ENCODE data around the gene IER5L.
A peak's percentile ranks its signal among the peaks of the same experiment; 100 is the strongest.
"Not testable (repeated sequence)": the region's sequence is repeated elsewhere in the genome, so short reads cannot be mapped to it uniquely, and the experiment has no call there.

Gene IER5L

DNA sequence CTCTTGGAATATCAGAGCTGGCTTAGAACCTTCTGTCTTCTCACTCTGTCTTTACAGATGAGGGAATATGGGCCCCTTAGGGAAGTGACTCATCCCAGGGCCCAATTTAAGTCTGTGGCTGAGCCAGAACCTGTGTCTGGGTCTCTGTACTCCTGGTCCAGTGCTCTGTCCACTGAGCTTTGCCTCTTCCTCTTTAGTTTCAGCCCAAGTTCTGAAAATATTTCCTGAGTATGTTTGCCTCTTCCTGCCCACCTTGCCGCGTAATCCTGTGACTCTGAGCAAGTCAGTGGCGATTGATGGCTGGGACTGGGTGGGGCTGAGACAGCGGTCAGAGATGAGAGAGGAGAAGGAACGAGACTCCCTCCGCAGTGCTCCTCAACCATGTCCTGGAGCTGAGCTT is 7.8 kb downstream of the IER5L start:
- TF ChIP-seq, protein P1, sequence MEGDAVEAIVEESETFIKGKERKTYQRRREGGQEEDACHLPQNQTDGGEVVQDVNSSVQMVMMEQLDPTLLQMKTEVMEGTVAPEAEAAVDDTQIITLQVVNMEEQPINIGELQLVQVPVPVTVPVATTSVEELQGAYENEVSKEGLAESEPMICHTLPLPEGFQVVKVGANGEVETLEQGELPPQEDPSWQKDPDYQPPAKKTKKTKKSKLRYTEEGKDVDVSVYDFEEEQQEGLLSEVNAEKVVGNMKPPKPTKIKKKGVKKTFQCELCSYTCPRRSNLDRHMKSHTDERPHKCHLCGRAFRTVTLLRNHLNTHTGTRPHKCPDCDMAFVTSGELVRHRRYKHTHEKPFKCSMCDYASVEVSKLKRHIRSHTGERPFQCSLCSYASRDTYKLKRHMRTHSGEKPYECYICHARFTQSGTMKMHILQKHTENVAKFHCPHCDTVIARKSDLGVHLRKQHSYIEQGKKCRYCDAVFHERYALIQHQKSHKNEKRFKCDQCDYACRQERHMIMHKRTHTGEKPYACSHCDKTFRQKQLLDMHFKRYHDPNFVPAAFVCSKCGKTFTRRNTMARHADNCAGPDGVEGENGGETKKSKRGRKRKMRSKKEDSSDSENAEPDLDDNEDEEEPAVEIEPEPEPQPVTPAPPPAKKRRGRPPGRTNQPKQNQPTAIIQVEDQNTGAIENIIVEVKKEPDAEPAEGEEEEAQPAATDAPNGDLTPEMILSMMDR (IDR thresholded peaks at IDR 0.05; ENCODE audit: unreplicated experiment in 3 of 3) = no peak
- H3K27me3 Mint-ChIP-seq (ENCODE audit: low read depth) = peaks cover 4% of the 10 kb centered on the region
- no peaks in the 10 kb centered on the region for H3K36me3 Mint-ChIP-seq (ENCODE audit: low read depth)
- H3K4me3 Mint-ChIP-seq = no peak overlapping the region
- H3K27ac Mint-ChIP-seq = peak overlapping the region in 1 of 3 experiments; percentile 40
- H3K9me3 Mint-ChIP-seq = no peaks in the 10 kb centered on the region
- peaks cover 32% of the 10 kb centered on the region for H3K4me1 Mint-ChIP-seq

DNA sequence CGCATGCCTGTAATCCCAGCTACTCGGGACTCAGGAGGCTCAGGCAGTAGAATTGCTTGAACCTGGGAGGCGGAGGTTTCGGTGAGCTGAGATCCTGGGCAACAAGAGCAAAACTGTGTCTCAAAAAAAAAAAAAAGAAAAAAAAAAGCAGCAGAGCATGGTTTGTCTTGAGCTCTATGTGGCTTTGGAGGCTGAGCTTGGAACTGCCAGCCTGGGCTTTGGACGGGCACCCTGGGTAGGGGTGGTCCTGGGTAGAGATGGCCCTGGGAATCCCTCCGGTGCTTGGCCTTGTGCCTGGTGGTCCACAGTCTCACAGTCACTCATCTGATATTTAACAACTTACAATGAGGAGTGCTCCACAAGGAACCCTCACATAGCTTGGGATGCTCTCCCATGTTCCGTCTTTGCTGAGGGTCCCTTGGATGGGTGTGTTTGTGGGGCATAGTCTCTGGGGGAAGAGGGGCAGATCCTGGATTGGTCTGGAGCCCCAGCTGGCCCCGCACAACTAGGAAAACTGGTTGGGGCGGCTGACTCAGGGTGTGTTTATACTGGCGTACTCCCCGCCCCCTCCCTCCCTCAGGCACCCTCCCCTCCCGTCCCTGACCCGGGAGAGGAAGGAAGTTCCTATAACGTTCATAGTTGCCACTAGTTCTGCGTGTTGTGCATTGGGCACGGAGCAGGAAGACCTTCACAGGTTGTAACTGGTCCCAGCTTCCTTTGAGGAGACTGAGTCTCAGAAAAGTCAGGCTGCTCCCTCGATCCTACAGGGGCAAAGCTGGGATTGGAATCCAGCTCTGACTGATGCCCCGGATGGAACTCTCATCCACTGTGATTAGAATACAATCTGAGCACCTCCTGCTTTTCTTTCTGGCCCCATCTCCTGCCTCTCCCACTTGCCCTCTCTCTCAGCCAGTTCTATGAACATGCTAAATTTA is 11.2 kb downstream of the IER5L start:
- no peaks in the 10 kb centered on the region for H3K9me3 Mint-ChIP-seq
- peak overlapping the region; percentile 28 to 83 (median 63) for H3K27ac Mint-ChIP-seq
- peak overlapping the region; percentile 6 to 31 (median 27) for H3K4me3 Mint-ChIP-seq
- TF ChIP-seq, protein P1 (IDR thresholded peaks at IDR 0.05; ENCODE audit: unreplicated experiment in 3 of 3) = no peak
- H3K36me3 Mint-ChIP-seq (ENCODE audit: low read depth) = no peaks in the 10 kb centered on the region
- no peaks in the 10 kb centered on the region for H3K27me3 Mint-ChIP-seq (ENCODE audit: low read depth)
- H3K4me1 Mint-ChIP-seq = peaks cover 29% of the 10 kb centered on the region

DNA sequence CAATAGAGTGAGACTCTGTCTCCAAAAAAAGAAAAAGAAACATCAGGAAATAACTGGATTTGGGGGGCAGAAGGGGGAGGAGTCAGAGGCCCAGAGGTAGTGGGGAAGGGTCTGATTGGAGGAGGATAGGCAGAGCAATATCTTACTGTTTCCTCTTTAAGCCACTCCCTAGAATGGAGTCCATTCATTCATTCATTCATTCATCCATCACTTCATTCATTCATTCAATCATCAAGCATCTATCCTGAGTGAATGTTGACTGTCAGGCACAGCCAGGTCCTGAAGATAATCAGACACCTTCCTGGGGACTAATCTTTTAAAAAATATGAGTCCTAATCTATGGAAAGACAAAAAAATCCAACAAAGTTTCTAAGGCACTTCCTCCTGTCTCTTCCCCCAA is 12.9 kb downstream of the IER5L start:
- Mint-ChIP-seq H3K36me3 (ENCODE audit: low read depth) (peaks cover 4% of the 10 kb centered on the region), H3K4me3 (no peak overlapping the region), H3K9me3 (peaks cover 3% of the 10 kb centered on the region), H3K4me1 (peaks cover 29% of the 10 kb centered on the region), H3K27ac (peak overlapping the region in 2 of 3 experiments; percentile 49 to 98), H3K27me3 (ENCODE audit: low read depth) (no peaks in the 10 kb centered on the region)
- TF ChIP-seq, protein P1 (IDR thresholded peaks at IDR 0.05; ENCODE audit: unreplicated experiment in 3 of 3) = no peak

DNA sequence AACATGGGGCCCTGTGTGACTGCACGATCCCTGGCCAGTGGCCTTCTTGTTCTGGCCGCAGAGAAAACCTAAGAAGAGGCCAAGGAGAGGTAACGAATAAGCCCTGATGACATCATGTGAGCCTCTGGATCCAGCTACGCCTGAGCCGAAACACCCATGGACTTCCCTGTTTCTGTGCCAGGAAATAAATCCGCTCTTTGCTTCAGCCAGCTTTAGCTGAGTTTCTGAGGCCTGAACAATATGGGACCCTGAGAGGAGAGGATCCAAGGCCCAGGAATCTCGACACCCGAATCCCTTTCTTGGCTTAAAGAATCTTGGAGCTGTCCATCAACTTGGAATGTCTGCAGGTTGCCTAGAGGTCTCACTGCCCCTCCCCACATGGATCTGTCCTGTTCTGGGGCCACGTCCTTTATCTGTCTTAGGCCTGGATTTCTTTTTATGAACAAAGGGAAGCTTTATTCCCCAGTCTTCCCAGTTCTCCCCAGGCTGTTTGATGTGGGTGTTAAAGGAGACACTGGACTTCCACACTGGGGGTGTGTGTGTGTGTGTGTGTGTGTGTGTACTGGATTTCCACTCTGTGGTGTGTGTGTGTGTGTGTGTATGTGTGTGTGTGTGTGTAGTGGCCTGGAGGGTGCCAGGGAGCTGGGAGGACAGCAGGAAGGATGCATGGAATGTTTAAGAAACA is 13.7 kb downstream of the IER5L start:
- H3K27ac Mint-ChIP-seq = peak overlapping the region; percentile 69 to 98 (median 97)

DNA sequence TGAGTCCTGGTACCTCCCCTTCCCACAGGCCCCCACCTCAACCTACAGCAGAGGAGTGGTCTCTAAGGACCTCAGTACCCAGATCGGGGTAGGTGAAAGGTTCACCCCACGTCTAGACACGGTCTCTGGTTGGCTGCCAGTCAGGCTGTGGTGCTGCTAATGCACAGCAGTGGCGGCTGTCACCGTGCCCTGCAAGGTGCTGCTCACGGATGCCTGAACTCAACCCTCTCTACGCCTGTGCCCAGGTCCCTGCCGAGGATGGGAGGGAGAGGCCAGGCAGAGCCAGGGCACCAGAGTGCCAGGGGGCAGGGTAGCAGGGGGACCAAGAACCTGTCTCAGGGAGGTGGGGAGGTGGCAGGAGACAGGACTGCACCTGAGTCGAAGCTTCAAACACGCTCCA is 14.3 kb downstream of the IER5L start:
- TF ChIP-seq, protein P1 (IDR thresholded peaks at IDR 0.05; ENCODE audit: unreplicated experiment in 3 of 3) = no peak
- peak overlapping the region in 2 of 3 experiments; percentile 97 to 98 for H3K27ac Mint-ChIP-seq
- H3K27me3 Mint-ChIP-seq (ENCODE audit: low read depth) = no peaks in the 10 kb centered on the region
- no peak overlapping the region for H3K4me3 Mint-ChIP-seq
- H3K36me3 Mint-ChIP-seq (ENCODE audit: low read depth) = peaks cover 4% of the 10 kb centered on the region
- peaks cover 3% of the 10 kb centered on the region for H3K9me3 Mint-ChIP-seq
- H3K4me1 Mint-ChIP-seq = peaks cover 29% of the 10 kb centered on the region

More for the DNA sequence above, 13.7 kb downstream of the IER5L start:
- peaks cover 29% of the 10 kb centered on the region for H3K4me1 Mint-ChIP-seq
- TF ChIP-seq, protein P1 (IDR thresholded peaks at IDR 0.05; ENCODE audit: unreplicated experiment in 3 of 3) = no peak
- no peaks in the 10 kb centered on the region for H3K27me3 Mint-ChIP-seq (ENCODE audit: low read depth)
- H3K36me3 Mint-ChIP-seq (ENCODE audit: low read depth) = peaks cover 4% of the 10 kb centered on the region
- H3K4me3 Mint-ChIP-seq = no peak overlapping the region
- H3K9me3 Mint-ChIP-seq = peaks cover 3% of the 10 kb centered on the region

DNA sequence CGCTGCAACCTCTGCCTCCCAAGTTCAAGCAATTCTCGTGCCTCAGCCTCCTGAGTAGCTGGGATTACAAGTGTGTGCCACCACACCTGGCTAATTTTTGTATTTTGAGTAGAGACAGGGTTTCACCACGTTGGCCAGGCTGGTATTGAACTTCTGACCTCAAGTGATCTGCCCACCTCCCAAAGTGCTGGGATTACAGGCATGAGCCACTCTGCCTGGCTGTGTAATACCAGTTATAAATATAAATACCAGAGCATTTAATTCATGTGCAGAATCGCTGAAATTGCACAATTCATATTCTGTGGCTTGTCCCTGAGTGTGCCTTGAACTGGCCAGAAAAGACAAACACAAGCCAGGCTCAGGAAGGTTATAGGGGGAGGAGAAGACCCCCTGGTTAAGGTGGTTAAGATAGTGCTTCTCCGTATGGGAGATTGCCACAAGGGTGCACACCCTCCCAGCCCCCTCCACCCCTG is 14.8 kb downstream of the IER5L start:
- not testable (repeated sequence) for H3K27me3 Mint-ChIP-seq (ENCODE audit: low read depth); H3K4me3 Mint-ChIP-seq; H3K36me3 Mint-ChIP-seq (ENCODE audit: low read depth); H3K9me3 Mint-ChIP-seq
- Mint-ChIP-seq H3K4me1 (peaks cover 29% of the 10 kb centered on the region), H3K27ac (peak overlapping the region in 1 of 3 experiments; percentile 98)
